ENCODE results near the gene N4BP3.
A peak's percentile ranks its signal among the peaks of the same experiment; 100 is the strongest.
"Not testable (repeated sequence)": the region's sequence is repeated elsewhere in the genome, so short reads cannot be mapped to it uniquely, and the experiment has no call there.

N4BP3 gene

GRCh38 chr5:178123094-178123965 is 10.0 kb downstream of the N4BP3 start:
- DNase-seq, result no peak

DNA sequence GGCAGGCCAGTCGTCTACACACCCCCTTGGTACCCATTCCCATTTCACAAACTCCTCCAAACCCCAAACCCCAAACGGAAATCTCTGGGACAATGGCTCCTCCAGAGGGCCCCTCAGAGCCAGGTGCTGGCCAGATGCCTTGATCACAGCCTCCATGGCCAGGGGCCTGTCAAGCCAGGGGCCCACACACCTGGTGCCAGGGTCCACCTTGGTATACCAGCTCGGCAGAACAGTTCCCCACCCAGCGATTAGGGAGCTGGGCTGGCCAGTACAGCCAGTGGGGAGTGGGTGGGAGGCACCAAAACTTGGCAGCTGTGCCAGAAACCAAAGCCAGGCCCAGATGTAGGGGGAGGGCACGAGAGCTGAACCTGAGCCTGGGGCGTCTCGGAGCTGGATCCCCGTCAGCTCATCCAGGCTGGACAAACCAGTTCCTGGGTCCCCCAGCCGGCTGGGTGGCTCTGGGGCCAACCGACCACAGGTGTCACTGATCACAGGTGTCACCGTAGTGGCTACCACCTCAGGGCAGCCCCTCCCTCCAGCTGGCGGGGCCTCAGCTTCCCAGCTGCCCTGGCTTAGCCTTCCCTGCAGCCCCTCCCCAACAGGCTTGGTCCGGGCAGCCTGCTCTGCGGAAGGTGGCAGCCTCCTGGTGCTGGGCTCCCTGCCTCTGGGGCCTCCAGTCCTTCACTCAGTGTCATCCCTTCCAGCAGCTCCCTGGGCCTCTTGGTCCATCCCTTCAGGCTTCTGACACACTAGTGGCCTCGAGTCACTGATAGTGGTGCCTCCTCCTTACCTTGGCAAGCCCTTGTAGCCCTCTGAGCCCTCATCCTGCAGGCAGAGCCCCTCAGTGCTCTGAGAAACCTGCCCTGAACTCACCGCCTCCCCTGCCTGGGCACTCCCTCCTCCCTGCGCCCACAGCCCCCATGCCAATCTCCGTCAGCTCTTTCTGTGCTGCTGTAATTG is 10.9 kb downstream of the N4BP3 start:
- DNase-seq, result no peak

- no peak for DNase-seq
These were observed 12.0 kb downstream of the N4BP3 start for GRCh38 chr5:178125253-178125906.

DNA sequence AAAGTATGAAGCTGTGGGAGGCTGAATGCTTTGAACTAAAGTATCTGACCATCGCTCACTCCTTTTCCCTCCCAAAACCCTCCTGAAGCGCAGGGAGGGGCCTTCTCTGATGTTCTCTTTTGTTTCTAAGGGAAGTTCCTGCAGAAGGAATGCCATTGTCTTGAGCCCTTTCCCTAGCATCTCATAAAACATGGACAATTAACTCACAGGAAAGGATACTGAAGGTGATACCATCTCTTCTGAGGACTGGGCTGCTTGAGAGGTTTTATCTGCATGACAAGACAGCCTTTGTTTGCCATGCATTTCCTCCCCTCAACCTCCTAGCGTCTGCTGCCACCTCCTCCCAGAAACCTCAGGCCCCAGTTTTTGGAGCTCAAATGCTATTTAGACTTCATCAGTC is 13.2 kb downstream of the N4BP3 start:
- DNase-seq, result no peak

GRCh38 chr5:178127300-178128009 is 14.1 kb downstream of the N4BP3 start:
- not testable (repeated sequence) for DNase-seq

DNA sequence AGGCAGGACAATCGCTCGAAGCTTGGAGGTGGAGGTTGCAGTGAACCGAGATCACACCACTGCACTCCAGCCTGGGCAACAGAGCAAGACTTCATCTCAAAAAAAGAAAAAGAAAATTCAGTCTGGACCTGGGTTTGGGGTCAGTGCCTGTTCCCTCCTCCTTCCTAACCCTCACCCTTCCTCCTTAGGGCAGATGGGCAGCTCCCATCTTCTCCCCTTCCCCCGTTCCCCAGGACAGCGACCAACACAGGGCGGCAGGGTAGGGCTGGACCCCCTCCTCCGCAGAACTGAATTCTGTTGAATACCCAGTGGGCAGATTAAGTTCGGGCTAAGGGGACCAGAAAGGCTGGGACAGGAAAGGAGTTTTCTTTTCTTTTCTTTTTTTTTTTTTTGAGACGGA is 16.0 kb downstream of the N4BP3 start:
- no peak for DNase-seq

DNA sequence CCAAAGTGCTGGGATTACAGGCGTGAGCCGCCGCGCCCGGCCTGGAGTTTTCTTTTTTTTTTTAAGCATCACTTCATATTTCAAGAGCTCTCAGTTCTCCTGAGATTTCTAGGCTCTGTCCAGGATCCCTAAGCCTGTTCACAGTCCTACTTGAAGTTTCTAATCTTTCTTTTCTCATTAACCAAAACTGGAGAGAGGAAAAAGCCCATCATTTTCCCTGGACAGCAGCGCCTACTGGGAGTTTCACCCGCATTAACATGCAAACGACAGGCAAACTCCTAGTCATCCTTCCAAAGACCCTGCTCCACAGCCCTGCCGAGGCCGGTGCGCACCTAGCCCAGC is 16.9 kb downstream of the N4BP3 start:
- not testable (repeated sequence) for DNase-seq

GRCh38 chr5:178130576-178131445 is 17.5 kb downstream of the N4BP3 start, which contains the start of gene RMND5B:
TSS of gene RMND5B (plus strand) at chr5:178131014. CDS start at chr5:178138120, 7,106 bp downstream.
- peak; percentile 83 for DNase-seq

- DNase-seq, result no peak
These were observed 18.2 kb downstream of the N4BP3 start for GRCh38 chr5:178131446-178131996.

DNA sequence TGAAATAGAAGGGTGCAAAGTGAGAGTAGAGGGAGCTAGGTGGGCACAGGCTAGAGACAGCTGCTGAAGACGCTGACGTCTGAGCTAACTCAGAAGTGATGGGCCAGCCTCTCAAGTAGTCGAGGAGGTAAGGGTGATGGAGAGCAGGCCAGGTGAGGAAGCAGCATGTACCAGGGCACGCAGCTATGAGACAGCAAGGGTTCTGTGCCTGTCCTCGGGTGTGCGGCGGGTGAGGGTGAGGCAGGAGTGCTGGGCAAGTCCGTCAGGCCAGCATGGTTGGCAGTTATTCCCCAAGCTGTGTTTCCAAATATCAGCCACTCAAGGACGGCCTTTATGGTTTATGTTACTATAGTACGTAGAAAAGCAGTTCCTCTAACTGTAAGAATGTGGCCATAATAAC is 23.7 kb downstream of the N4BP3 start:
- no peak for DNase-seq

DNA sequence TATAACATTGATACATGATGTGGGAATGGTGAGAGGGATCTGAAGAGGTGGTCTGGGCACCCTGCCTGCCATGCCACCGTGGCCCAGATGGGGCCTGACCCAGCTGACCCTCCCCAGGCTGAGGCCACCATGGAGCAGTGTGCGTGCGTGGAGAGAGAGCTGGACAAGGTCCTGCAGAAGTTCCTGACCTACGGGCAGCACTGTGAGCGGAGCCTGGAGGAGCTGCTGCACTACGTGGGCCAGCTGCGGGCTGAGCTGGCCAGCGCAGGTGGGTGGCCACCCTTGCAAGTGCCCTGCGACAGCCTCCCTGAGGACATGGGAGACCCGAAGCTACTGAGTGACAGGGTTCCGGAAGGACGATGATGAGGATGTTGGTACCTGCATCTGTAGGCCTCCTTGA is 24.7 kb downstream of the N4BP3 start:
- no peak for DNase-seq

- no peak for DNase-seq
These were observed 28.2 kb downstream of the N4BP3 start for GRCh38 chr5:178141550-178141949.

DNA sequence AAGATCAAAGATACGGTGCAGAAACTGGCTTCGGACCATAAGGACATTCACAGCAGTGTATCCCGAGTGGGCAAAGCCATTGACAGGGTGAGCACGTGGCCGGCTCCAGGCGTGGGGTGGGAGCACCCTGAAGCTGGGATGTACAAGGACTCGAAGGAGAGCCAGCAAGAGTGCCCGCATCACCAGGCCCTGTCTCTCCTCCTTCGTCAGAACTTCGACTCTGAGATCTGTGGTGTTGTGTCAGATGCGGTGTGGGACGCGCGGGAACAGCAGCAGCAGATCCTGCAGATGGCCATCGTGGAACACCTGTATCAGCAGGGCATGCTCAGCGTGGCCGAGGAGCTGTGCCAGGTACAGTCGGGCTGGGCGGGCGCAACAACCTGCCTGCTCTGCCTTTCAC is 29.3 kb downstream of the N4BP3 start:
- DNase-seq, result no peak

DNA sequence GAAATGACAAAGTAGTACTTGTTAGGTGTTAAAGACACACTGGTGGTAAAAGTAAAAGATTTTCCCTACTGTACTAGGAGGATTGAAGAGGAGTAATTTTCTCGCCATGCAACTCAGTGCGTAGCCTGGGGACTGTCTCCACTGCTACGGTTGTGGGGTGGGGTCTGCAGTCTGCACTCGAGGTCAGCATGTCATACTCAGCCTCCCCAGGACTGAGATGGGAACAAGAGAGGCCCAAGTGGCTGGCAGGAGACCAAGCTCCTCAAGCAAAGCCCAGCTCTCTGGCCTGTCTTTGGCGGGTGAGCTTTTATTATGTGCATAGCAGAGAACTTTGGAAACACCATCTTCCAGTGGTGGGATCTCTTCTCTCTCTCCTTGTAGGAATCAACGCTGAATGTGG is 29.9 kb downstream of the N4BP3 start:
- DNase-seq, result no peak

DNA sequence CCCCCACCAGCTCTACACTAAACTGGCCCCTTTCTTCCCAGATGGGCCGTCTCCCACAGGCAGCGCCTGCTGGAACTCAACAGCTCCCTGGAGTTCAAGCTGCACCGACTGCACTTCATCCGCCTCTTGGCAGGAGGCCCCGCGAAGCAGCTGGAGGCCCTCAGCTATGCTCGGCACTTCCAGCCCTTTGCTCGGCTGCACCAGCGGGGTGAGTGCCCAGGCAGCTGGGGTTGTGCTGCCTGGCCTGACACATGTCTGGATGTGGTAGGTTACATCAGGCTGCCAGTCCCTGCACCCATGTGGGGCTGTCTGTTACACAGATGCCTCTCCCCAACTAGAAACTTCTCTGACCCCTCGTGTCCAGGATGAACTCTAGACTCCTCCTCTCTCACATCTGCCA is 30.6 kb downstream of the N4BP3 start:
- DNase-seq, result no peak

DNA sequence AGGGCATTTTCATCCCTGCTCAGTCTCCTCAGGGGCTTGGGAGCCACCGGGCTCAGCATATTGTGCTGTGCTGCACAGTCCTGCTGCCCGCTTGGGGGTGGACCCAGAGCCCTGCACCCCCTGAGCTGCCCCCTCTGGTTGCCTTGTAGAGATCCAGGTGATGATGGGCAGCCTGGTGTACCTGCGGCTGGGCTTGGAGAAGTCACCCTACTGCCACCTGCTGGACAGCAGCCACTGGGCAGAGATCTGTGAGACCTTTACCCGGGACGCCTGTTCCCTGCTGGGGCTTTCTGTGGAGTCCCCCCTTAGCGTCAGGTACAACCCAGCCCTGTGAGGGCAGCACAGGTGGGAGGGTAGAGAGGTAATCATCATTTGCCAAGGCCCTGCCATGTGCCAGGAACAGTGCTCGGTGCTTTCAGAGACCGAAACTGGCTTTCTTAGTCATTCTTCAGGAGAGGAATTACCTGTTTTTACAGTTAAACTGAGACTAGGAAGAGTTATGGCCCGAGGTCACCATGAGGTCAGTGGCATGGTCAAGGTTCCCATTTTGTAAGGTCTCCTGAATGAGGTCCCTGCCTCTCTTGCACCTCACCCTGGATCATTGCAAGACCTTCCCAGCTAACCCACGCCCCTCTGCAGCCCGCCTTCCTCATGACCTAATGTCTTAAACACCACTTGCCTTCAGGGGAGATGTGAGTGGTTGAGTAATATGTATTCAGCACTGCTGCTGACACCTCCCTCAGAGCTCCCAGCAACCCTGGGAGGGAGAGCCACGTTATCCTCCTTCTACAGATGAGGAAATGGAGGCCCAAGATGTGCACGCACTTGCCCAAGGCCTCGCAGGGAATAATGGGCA is 32.9 kb downstream of the N4BP3 start:
- DNase-seq, result peak; percentile 81

- DNase-seq, result no peak
These were observed 34.1 kb downstream of the N4BP3 start for GRCh38 chr5:178147406-178147805.

DNA sequence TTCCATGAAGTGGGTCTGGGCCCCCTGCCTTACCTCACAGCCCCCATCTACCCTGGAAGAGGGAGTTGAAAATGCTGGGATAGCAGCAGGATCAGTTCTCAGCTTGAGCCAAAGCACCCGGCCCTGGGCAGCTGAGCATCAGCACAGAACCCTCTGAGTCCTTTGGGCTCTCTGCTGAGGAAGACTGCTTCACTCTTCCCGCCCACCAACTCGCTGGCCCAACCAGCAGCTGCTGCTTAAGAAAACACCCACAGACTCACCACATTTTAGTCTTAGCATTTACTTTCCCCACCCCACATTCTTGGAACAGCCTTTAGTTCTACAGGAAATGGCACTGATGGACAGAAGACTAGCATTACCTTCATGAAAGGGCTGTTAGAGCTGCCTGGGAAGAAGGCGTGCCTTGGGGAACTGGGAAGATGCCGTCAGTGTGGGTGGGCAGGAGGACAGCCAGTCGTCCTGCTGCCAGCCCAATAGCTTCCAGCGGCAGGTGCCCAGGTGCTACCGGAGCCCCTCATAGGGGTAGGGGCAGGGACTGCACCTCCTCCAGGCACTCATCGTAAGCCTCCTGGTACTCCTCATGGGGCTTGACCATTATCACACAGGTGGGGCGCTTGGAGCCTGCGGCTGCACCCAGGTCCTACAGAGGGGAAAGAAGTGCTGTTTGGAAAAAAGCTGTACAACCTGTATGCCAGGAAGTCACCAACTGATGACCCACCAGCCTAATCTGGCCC is 36.0 kb downstream of the N4BP3 start:
- DNase-seq, result no peak

GRCh38 chr5:178150977-178151734 is 37.8 kb downstream of the N4BP3 start:
- DNase-seq, result no peak
